ENCODE results near the gene SMIM35.

SMIM35 gene

DNA sequence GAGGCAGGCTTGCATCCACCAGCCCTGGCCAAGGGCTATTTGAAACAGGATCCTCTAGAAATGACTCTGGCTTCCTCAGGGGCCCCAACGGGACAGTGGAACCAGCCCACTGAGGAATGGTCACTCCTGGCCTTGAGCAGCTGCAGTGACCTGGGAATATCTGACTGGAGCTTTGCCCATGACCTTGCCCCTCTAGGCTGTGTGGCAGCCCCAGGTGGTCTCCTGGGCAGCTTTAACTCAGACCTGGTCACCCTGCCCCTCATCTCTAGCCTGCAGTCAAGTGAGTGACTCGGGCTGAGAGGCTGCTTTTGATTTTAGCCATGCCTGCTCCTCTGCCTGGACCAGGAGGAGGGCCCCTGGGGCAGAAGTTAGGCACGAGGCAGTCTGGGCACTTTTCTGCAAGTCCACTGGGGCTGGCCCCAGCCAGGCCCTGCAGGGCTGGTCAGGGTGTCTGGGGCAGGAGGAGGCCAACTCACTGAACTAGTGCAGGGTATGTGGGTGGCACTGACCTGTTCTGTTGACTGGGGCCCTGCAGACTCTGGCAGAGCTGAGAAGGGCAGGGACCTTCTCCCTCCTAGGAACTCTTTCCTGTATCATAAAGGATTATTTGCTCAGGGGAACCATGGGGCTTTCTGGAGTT is 87.3 kb downstream of the SMIM35 start:
- DNase-seq = no peak
- TF ChIP-seq POLR2A (IDR thresholded peaks at IDR 0.05; ENCODE audit: low read length) (no peak), GATA1 (IDR thresholded peaks at IDR 0.05; ENCODE audit: low read depth, low read length) (no peak)

DNA sequence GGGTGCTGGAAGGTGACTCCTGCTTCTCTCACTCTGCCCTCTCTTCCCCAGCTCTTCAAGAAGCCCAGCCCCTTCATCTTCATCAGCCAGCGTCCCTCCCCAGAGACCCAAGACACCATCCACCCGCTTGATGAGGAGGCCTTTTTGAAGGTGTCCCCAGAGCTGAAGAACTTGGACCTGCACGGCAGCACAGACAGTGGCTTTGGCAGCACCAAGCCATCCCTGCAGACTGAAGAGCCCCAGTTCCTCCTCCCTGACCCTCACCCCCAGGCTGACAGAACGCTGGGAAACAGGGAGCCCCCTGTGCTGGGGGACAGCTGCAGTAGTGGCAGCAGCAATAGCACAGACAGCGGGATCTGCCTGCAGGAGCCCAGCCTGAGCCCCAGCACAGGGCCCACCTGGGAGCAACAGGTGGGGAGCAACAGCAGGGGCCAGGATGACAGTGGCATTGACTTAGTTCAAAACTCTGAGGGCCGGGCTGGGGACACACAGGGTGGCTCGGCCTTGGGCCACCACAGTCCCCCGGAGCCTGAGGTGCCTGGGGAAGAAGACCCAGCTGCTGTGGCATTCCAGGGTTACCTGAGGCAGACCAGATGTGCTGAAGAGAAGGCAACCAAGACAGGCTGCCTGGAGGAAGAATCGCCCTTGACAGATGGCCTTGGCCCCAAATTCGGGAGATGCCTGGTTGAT is 88.0 kb downstream of the SMIM35 start:
- TF ChIP-seq POLR2A (IDR thresholded peaks at IDR 0.05; ENCODE audit: low read length) (no peak), GATA1 (IDR thresholded peaks at IDR 0.05; ENCODE audit: low read depth, low read length) (no peak)

DNA sequence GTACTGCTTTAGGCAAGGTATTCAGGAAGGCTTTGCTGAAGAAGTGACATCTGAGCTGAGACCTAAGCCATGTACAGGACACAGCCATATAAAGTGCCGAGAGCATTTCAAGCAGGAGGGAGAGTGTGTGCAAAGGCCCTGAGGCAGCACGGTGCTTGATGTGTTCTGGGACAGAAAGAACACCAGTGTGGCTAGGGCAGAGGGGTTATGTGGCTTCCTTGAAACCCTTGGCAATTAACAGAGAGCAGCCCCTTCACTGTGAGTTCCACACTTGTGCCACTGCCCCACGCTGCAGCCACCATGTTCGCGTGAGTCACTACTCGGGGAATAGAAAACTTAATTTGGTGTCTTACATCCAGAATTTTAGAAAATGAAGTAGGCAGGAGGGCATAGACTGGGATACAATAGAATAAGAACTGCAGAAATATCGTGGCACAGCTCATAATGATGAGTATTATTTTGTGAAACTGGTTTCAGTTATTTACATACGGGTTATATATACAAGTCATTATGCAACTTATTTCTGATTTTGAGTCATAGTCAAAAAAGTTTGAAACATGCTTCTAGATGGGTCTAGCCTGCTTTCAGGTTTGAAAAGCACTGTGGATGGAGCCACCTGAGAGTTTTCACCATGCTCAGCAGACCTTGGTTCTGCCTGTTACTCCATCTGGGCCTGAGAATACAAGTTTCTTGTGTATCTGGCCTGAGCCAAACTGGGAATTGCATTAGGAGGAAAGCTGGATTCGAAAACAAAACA is 88.8 kb downstream of the SMIM35 start:
- DNase-seq = no peak
- TF ChIP-seq GATA1 (IDR thresholded peaks at IDR 0.05; ENCODE audit: low read depth, low read length) (no peak), POLR2A (IDR thresholded peaks at IDR 0.05; ENCODE audit: low read length) (no peak)

More for the DNA sequence above, 88.0 kb downstream of the SMIM35 start:
- no peak for DNase-seq

DNA sequence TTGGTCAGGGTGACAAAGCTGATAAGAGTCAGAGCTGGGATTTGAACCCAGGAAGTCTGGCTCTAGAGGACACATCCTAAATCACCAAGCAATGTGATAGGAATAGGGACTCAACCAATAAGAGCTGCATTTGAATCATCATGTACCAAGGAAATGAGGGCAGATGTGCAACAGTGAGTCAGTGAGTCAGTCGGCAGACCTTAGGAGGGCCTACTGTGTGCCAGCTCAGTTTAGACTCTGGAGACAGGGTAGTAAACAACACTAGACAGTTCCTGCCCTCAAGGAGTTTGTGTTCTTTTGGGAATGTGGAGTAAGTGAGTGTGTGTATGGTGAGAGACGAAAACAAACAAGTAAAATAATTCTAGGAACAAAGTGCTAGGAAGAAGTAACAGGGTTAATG is 89.4 kb downstream of the SMIM35 start:
- no peak for DNase-seq
- TF ChIP-seq GATA1 (IDR thresholded peaks at IDR 0.05; ENCODE audit: low read depth, low read length) = no peak
- TF ChIP-seq POLR2A (IDR thresholded peaks at IDR 0.05; ENCODE audit: low read length) = no peak

DNA sequence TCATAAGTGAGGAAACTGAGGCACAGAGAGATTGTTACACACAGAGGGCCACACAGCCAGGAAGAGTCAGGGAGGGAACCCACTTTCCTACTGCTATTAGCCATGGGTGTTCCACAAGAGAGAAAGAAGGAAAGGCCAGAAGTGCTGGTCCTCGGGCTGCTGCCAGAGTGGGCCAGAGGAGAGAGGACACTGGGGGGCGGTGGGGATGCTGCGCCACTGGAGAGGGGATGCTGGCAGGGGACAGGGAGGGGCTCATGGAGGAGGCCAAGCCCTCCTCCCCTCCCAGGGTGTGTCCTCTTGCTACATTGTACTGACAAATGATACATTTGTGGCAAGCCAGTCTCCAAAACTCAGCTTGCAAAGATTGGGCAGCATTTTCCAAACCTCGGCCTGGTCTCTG is 90.7 kb downstream of the SMIM35 start:
- DNase-seq = no peak
- TF ChIP-seq POLR2A (IDR thresholded peaks at IDR 0.05; ENCODE audit: low read length) (no peak), GATA1 (IDR thresholded peaks at IDR 0.05; ENCODE audit: low read depth, low read length) (no peak)

DNA sequence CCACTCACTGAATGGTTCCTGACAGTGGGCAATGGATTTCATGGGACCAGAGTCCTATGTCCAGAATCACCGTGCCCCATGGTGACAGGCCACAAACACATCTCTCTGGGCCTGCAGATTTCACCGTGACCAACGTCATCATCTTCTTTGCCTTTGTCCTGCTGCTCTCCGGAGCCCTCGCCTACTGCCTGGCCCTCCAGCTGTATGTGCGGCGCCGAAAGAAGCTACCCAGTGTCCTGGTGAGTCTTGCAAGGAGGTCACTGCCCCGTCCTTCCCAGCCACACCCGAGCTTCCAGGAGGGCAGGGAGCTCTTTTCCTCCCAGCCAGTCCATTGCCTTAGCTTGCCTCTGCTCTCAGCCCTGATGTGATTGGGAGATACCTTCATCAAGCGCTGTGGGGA is 91.3 kb downstream of the SMIM35 start:
- TF ChIP-seq POLR2A (IDR thresholded peaks at IDR 0.05; ENCODE audit: low read length) (no peak), GATA1 (IDR thresholded peaks at IDR 0.05; ENCODE audit: low read depth, low read length) (no peak)
- no peak for DNase-seq

DNA sequence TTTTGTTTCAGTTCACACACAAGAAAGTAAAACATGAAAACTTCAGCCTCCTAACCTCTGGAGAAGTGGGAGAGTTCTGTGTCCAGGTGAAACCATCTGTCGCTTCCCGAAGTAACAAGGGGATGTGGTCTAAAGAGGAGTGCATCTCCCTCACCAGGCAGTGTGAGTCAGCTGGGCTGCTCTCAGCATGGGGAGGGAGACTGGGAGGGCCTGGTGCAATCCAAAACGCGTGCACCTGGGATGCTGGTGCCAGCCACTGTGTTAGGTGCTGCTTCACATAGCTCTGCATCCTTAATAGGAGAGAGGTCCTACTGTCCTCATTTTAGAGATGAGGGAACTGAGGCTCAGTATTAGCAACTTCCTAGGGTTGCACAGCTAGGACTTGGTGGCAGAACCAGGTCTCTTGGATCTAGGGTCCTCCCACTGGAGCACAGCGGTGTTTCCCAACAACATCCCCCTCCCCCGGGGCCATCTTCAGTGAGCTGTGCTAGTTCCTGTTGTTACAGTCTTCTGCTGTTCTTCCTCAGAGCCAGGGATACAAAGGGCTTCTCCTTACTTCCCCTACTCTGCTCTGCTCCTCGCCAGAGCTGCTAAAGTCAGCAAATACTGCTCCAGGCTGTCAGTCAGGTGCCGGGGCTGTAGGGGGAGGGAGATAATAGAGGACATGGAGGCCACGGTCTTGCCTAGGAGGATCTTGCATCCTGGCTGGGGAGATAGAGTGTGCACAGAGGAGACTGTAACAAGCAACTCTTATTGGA is 92.6 kb downstream of the SMIM35 start:
- no peak for DNase-seq
- TF ChIP-seq POLR2A (IDR thresholded peaks at IDR 0.05; ENCODE audit: low read length) (no peak), GATA1 (IDR thresholded peaks at IDR 0.05; ENCODE audit: low read depth, low read length) (no peak)

DNA sequence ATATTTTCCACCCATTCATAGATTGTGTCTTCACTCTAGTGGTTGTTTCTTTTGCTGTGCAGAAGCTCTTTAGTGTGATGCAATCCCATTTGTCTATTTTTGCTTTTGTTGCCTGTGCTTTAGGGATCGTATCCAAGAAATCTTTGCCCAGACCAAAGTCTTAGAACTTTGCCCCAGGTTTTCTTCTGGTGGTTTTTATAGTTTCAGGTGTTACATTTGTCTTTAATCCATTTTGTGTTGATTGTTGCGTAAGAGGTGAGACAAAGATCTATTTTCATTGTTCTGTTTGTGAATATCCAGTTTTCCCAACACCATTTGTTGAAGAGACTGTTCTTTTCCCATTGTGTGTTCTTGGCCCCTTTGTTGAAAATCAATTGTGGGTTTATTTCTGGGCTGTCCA is 94.1 kb downstream of the SMIM35 start:
- DNase-seq = no peak
- TF ChIP-seq GATA1 (IDR thresholded peaks at IDR 0.05; ENCODE audit: low read depth, low read length) (no peak), POLR2A (IDR thresholded peaks at IDR 0.05; ENCODE audit: low read length) (no peak)

DNA sequence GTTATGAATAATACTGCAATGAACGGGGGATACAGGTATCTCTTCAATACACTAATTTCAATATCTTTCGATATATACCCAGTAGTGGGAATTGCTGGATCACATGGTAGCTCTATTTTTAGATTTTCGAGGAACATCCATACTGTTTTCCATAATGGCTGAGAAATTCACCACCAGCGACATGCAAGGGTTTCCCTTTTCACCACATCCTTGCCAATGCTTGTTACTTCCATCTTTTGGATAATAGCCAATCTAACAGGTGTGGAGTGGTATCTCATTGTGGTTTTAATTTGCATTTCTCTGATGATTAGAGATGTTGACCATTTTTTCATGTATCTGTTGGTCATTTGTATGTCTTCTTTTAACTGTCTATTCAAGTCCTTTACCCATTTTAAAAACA is 94.6 kb downstream of the SMIM35 start:
- no peak for DNase-seq
- TF ChIP-seq GATA1 (IDR thresholded peaks at IDR 0.05; ENCODE audit: low read depth, low read length) = no peak
- TF ChIP-seq POLR2A (IDR thresholded peaks at IDR 0.05; ENCODE audit: low read length) = no peak

DNA sequence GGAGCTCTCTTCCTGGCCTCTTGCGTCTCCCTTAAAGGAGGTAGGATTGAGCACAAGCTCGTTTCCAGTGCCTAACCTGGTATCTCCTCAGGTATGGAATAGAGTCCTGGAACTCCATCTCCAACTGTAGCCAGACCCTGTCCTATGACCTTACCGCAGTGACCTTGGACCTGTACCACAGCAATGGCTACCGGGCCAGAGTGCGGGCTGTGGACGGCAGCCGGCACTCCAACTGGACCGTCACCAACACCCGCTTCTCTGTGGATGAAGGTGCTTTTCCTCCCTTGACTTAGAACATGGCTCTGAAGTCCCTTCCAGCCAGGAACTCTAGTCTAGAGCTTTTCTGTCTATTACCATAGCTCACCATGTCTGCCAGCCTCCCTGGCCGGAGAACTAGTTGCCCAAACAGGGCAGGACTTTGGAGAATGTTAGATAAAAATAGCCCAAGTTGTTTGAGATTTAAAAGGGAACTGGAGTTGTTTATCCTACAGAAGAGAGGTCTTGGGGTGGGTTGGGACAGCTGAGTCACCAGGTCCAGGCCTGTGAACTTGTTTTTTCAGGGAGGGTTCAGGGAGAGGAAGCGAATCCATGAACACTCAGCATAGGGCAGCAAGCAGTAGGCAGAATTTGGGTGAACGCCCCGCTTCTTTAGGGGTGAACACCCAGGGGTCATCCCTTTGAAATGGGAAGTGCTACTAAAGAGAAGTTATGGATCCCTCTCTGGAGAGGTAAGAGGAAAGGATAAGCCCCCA is 97.2 kb downstream of the SMIM35 start:
- TF ChIP-seq GATA1 (IDR thresholded peaks at IDR 0.05; ENCODE audit: low read depth, low read length) (no peak), POLR2A (IDR thresholded peaks at IDR 0.05; ENCODE audit: low read length) (no peak)
- no peak for DNase-seq

DNA sequence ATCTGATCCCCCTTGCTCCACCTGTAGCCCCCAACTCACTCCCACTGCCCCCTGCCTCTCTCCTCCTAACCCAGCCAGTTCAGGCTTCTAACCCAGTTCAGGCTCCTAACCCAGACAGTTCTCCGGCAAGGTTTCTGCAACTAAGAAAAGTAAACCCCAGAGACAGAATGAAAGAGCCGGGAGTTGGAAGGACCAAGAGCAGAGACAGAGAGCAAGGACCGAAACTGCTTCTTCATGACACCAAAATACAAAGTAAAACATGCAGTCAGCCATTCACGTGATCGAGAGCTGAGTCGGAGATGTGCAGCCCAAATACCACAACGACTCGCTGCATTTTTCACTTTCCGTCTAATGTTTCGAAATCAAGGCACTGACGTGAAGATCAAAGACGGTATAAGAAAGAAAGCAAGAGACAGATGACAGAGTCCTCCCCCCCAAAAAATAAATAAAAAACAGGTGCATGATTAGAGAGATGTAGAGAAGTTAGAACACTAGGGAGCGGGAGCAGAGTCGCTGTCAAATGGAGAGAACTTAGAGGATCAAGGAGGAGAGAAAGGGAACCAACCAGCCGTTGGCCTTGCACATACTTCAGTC is 99.7 kb downstream of the SMIM35 start:
- DNase-seq = no peak
- no peak for TF ChIP-seq POLR2A (IDR thresholded peaks at IDR 0.05; ENCODE audit: low read length)
- no peak for TF ChIP-seq GATA1 (IDR thresholded peaks at IDR 0.05; ENCODE audit: low read depth, low read length)

DNA sequence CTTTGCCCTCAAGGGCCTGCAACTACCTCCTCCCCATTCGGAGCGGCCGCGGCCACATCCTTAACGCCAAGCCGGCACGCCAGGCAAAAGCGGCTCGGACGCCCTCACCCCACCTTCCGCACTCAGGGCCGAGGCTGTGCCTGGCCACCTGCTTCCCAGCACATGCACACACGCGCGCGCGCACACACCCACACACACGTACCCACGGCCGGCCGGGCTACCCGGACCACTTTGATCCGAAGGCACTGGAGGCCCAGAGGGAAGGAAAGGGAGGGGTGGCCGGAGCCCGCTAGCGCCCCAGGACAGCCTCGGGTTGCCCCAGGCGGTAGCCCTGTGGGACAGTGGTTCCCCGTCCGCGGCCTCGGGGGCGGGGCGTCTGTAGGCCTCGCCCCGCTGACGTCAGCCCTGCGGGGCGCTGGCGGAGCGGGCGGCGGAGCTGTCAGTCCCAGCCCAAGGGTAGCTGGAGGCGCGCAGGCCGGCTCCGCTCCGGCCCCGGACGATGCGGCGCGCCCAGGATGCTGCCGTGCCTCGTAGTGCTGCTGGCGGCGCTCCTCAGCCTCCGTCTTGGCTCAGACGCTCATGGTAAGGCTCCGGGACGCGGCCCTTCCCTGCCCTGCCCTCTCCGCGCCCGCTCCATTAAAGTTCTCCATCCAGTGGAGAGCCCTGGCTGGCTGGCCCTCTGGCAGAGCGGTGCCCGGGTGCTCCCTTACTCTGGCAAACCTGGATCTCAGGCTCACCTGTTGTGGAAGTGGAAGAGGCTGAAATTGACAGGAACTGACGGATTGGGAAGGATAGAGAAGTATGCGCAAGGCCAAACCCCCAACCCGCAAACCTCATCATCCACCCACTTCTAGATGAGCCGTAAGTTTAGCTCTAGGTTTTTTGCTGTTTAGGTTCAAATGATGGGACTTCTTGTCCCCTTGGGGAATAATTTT is 100.5 kb downstream of the SMIM35 start, which contains the start of gene IL10RA:
Gene IL10RA, plus strand, starts transcription at position 442 of the 935 bp plus-strand sequence. Its CDS starts 74 bp downstream, at position 516.
- peak; percentile 60 to 81 for DNase-seq
- no peak for TF ChIP-seq GATA1 (IDR thresholded peaks at IDR 0.05; ENCODE audit: low read depth, low read length)
- peak; percentile 56 for TF ChIP-seq POLR2A (IDR thresholded peaks at IDR 0.05; ENCODE audit: low read length)

Measured in erythroblast (primary cell).